GM18867 (cell line): ENCODE results near the gene ANKRD22.
"Not testable (repeated sequence)": the region's sequence is repeated elsewhere in the genome, so short reads cannot be mapped to it uniquely, and the experiment has no call there.

Experiments
- ATAC-seq: cut with Tn5 transposase; IDR thresholded peaks from one replicate; pipeline ENCODE4 v1.9.1; 2021; ENCODE audit warnings: mild to moderate bottlenecking, moderate library complexity; ENCODE audit not compliant: unreplicated experiment

The ANKRD22 gene

DNA sequence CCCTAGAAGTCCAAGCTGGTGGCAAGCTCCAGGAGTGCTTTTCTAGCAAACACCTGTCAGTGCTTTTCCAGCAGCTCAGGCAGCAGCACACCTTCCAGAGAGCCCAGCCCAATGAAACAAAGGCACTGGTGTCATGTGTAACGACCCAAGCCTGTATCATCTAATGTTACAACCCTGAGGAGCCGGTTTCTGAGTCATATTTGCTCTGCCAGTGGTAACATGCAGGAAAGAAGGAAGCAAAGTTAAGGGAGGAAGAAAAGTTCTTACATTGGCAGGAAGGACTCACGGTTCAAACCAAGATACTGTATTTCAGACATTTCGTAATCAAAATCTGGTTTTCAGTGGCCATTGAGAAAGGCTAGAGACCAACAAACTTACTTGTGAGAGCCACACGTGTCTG lies at the start of gene ANKRD22:
TSS of gene ANKRD22 (minus strand) at position 139 of the 400 bp plus-strand sequence. CDS start 237 bp downstream, outside the sequence.
- ATAC-seq = no peak

DNA sequence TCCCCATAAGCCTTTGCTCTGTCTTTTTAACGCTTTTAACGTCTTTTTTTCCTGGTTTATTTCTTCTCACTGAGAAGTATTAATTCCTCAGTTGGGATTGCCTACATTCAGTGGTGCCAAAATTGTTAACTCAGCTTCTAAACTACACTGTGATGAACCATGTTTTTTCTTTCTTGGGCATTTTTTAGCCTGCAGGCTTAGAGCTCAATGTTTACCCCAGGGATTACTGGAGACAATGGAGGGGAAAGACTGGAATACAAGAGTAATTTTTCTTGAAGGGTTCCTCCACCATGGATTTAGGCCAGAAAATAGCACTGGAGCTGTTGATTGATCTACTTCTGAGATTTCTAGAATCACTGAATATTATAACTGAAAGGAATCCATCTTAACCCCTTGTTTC lies 48.2 kb upstream of the ANKRD22 start:
- ATAC-seq = no peak

DNA sequence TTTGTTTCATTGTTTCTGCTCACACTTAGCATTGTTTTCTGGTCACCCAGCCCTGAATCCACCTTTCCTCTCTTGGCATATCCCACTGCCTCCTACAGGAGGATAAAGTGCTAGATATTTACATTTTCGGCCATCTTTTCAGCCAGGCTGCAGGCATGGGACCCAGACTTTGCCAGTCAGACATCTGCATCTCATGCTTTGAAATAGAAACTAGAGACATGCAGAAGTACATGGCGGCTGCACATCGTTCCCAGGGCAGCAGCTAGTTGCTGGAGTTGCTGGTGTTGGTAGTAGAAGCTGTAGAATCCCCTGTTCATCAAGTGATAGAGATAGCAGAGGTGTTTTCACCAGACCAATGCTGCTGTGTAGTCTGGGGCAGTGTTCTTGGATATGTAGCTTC lies 47.1 kb upstream of the ANKRD22 start:
- ATAC-seq = no peak

DNA sequence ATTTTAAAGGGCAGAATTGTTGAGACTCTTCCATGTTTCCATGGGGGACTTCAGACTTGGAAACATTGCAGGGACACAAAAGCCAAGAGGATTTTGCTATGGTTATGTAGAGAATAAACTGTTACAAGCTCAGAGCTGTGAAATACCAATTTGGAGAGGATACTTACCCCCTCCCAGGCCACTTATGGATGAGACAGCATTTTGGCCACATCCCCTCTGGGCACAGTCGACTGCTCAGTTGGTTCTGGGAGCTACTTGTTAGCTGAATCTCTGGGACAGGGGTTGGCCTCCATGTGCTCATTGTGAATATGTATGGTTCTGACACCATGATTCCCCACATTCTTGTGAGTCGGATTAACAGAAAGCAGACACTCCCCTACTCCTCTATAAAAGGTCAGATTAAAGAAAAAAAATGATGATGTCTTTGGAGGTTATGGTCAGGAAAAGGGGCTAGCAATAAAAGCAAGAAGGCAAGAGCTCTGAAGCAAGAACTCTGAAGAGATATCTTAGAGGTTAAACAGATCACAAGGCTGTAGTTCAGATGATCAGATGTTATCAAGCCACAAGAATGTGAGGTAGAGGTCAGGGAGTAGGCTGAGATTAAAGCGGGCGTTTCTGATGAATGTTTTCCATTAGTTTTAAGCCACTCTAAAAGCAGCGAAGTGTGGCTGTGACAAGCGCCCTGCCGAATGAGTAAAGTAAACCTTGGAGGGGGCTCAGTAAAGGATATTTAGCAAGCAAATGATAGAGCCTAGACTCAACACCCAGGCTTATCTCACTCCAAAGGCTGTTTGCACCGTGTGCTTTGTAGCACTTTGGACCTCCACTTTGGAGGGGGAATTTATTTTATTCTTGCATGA lies 45.6 kb upstream of the ANKRD22 start:
- no peak for ATAC-seq

DNA sequence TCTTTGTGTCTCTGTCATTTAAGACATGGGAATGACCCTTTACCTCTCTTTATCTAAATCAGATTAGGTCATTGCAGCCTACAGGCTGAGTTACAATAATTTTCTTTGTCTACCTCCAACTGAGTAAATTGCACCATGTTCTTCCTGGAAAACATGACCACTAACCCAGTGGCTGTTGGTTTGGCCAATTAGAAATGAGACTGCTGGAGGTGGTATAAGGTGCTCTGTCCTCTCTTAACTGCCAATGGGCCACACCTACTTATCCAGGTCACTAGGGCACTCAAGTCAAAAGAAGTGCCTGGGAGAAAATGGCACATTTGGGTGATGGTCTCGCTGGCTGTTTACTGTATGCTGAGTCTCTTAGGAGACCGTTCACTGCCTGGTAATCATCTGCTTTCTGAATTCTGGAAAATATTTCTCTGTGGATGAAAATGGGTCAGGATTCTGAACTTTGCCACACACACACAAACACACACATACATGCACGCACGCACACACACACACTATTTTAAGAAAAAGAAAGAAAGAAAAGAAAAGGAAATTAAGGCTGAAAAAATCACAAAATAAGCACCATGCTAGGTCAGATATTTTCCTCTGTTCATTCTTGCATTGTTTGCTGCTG lies 44.8 kb upstream of the ANKRD22 start:
- ATAC-seq = no peak

DNA sequence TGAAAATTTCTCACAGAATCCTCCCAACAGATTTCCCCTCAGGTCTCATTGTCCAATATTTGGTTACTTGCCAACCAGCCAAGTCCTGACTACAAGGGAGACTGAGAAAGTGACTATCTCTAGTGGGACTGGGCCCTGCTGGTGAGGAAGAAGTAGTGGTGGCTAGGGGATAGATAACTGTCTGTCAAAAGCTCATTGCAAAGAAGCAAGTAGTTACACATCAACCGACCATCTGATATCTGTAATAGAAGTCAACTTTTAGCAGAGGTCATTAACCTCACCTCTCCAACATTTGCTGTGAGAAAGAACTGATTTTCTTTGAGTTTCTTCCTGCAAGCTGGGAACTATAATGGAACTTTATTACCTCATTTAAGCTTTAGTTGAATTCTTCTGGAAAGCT lies 43.6 kb upstream of the ANKRD22 start:
- no peak for ATAC-seq

DNA sequence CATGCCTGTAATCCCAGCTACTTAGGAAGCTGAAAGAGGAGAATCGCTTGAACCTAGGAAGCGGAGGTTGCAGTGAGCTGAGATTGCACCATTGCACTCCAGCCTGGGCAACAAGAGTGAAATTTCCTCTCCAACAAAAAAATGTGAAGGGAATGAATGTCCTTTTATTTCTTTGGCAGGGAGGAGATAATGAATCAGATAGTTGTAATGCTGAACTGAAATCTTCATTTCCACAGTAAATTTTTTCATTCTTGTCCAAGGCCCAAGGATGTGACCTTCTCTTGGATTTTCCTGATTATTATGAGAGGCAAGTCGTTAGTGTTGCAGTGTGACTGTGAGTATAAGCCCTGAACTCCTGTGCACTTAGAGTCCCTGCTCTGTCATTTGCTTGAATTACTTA lies 42.0 kb upstream of the ANKRD22 start:
- ATAC-seq = no peak

DNA sequence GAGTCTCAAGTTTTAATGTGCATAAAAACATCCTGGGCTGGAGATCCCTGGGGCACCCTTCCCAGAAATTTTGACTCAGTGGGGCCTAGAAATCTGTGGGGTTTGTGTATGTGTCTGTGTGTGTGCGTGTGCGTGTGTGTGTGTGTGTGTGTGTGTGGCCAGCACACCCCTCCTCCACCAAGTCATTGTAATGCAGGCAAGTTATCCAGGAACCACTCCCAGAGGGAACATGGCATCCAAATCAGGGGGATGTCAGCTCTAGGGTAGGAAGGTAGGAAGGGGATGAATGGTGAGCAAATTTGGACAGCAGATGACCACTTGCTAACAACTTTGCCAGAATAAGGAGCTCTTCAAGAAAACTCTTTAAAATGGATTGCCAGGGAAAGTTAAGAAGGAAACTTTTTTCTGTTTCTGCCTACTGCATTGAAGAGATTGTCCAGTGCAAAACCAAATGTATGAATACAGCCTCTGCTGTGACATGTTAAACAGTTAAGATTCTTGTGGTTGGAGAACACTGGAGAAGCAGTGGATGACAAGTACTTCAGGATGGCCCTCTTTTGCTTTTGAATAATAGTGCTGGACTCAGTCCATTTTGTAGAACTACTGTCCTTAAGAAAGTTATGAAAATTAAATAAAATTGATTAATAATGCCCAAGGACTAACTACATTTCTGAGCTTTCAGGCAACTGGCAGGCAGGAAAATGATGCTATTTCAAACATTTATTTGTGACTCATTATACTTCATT lies 40.8 kb upstream of the ANKRD22 start:
- ATAC-seq = no peak

DNA sequence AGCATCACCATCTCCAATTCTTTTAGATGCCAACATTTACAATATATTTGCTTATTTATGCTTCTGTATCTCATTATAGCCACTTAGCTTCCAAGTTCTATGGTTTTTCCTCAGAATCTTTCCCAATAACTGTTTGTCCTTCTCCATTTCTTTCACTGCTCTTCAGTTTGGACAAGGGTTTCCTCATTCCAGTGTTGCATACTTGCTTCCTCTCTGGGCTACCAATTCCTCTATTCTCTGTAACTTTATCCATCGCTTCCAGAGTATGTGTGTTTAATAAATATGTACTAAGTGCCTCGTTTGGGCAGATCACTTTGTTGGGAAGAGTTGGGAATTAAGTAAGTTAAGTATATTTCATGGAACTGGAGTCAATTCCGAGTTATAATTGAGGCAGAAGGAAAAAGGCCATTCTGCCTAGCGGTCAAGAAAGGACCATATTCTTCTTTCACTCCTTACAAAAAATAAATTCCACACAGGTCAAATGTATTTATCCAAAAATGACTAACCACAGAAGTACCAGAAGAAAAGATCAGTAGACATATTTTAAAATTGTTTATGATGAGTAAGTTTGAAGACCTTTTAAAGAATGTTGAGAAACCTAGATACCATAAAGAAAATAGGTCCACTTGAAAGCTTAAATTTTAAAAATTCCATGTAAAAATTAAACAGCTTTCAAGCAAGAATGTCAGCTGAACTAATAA lies 39.2 kb upstream of the ANKRD22 start:
- ATAC-seq = no peak

DNA sequence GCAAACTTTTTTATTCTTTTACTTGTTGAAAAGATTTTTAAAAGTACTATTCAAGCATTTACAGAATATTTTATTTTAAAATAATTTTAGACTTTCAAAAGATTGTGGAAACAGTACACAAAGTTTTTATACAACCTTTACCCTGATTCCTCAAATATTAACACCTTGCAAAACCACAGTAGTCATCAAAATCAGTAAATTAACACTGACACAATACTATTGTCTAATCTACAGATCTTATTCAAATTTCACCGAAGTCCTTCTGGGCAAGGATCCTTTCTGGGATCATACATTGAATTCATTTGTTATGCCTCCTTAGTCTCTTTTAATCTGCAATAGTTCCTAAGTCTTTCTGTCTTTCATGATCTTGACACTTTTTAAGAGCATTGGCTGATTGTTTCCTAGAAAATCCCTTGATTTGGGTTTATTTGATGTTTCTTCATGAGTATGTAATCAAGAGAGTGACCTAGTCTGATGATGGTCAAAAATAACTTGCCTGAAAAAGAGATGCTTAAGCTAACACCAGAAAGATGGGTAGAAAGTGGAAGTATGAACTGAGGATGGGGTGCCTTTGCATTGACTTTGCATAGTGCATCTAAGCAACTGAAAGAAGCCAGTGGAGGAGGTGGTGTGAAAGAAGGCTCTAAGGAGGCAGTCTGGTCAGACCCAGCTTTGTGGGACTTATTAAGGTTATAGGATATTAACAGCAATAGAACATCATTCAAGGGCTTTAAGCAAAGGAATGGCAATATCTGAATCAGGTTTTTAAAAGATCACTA lies 38.1 kb upstream of the ANKRD22 start:
- peak; percentile 83 for ATAC-seq

DNA sequence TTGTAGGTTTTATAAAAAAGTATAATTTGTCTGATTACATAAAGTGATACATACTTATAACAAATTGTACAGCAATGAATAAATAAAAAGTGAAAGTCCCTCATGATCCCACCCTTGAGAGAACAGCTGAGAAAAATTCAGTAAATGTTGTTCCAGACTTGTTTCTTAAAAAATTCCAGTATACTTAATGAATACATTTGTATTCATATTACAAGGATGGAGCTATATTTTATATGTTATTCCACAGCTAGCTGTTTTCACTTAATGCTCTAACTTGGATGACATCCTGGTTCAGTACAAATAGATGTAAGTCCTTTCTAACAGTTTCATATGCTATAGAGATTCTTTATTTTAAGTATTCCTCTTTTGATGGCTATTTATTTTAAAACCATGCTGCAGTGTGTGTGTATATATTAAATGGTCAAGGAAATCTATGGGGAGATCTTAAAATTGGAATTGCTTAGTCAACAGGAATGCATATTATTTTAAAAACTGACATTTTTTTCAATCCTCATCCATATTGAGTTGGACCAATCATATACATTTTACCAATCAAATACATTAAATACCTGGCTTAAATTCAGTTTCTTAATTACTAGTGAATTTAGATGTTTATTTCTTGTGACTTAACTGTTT lies 37.3 kb upstream of the ANKRD22 start:
- ATAC-seq = no peak

DNA sequence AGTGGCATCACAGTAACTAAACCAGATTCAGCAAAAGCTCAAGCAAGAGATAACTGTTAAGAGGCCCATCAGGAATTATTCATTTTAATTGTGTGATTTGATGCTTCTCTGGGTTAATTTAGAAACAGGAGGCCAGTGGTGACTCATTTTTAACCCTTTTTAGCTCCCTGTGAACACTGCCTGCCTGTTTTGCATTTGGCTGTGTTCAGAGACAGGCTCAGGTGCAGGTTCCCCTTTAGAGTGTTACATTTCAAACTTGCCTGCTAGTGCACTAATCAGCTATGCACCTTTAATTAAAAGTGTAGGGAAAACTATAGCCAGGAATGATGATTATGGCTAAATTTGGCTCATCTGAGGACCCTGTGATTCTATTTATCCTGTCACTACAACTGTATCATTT lies 34.9 kb upstream of the ANKRD22 start:
- ATAC-seq = peak; percentile 58

DNA sequence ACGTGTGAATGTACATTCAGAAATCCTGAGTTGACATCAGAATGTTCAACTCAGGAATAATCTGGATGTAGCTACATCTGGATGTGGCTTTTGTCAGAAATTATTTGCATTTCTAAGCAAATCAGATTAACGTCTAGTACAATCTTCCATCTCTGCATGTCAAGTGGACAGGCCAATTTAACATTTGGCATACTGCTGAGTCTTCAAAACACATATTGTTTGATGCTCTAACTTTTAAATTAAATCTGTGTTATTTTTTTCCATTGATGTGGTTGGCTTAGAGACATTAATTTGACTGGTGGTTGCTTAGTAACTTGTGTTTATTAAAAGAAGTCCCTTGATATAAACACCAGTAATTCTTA lies 31.8 kb upstream of the ANKRD22 start:
- no peak for ATAC-seq

DNA sequence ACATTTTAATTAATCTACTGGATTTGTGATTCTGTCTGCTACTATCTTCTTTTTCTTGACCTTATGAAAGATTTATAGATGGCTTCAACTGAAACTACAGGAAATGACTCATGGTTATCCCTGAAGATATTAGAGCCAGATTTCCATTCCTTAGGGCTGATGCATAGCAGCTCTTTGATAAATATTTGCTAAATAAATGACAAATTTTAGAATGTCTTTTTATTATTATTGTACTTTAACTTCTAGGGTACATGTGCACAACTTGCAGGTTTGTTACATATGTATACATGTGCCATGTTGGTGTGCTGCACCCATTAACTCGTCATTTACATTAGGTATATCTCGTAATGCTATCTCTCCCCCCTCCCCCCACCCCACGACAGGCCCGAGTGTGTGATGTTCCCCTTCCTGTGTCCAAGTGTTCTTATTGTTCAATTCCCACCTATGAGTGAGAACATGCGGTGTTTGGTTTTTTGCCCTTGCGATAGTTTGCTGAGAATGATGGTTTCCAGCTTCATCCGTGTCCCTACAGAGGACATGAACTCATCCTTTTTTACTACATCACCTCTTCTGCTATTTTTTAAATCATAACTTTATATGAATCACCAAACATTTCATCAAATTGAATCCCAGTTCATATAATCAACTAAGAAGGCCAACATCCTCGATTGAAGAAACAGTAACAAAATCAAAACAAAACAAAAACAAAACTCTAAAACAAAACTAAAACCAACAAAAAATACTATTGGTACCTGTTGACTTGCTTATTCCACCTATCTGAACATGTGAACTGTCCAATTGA lies 31.2 kb upstream of the ANKRD22 start:
- ATAC-seq = not testable (repeated sequence)

DNA sequence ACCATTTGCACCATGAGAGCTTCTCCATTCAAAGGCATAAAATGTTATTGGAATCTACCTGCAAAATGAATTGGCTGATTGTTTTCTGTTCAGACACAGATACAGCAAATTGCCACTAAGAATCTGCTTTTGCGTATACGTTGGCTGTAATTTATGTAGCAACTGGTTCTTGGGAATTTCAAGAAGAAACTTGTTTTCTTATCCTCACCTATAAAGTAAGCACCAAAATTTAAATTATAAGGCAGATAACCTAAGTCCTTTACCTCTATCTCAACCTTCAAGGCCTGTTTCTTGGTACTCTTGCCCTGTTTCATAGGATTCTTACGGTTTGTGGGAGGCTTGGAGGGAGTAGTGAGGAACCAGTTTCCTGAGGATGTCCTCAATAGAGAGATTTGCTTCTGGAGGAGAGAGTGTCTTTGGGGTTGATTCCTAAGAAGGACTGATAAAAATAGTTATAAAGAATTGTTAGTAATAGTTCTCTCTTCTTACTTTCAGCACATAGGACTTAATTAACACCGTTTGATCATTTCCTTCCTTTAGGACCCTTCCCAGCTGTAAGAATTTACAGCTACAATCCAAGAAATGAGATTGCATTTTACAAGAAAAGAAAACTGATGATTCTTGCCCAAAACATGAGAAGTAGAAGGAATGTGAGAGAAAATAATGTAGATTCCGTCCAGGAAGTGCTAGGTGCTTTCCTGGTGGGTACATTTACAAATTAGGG lies 30.4 kb upstream of the ANKRD22 start:
- no peak for ATAC-seq

DNA sequence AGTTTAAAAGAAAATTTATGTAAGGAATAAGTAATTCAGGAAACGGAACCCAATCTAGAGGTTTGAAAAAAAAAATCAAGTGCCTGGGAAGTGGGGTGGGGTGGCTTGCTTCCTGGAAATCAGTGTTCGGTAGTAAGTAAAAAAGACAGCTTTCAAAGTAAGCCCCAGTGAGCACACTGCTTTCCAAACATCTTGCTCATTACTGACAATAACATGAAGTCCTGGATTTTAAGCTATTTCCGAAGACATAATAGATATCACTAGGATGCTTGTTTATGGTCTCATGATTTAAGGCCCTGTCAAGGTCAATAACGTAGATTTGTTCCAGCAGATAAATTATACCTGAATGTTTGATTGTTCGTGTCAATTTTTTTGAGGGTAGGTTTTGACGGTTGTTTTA lies 29.7 kb upstream of the ANKRD22 start:
- ATAC-seq = no peak

DNA sequence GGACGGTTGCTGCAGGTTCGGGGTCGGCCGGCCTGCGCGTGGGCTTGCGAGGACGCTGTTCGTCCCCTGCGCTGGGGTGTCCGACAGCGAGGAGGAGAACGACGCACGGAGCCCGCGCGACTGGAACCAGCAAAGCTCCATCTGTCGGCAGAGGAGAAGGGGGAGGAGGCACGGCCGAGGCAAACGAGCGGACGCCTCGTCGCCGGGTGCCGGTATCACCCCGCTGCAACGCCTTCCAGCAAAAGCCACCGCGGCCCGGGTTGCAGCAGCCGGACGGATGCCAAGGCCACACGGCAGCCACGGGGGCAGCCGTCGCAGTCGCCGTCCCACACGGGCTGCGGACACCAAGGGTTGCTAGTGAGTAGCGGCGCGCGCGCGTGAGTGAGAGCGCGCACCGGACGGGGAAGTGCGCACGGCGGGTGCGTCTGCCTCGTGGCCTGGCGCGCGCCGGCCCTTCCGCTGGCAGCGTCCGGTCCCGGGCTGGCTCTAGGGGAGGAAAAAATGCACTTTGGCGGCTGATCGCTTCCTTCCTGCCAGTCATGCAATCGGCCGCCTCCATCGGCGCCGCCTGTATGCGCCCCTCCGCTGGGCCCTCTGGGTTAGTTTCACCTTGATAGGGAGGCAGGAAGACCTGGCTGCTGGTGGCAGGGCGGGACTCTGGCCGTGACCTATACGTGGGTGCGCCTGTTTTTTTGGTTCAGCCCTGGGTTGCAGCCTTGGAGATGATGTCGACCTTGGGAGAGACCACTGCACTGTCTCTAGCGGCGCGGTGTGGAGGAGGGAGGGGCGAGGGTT lies 28.8 kb upstream of the ANKRD22 start:
- peak; percentile 76 for ATAC-seq
